Pancreas (tissue), 10 donors: ENCODE data around the gene BRD9. TPM values are rescaled to one million over a fixed set of nuclear protein-coding genes. Genes with fewer than 3 reads are reported as not detected.

Experiments
- ATAC-seq, 4 donors: fragments of 200-7000 bp; cut with Tn5 transposase; one replicate each; pipeline versions ENCODE4 v1.8.0 to v1.9.1; 2020; ENCODE audit warnings: mild to moderate bottlenecking in 4 of 4, moderate library complexity in 4 of 4
- DNase-seq, 6 donors: peaks; one replicate each; pipeline ENCODE4 v3.0.0-alpha.2; 2020
- FAIRE-seq: peaks from 2 replicates; lab custom pipeline; 2012; peaks lifted over from hg19 to GRCh38; lab: Jason Lieb, UNC
- H3K27ac ChIP-seq, 4 donors: fragments of 200-600 bp; sonication (generic); 1 replicate in 3 of 4; 2 replicates in 1 of 4; pipeline versions ENCODE4 v1.5.0 to v1.8.0; 2020
- H3K27me3 ChIP-seq, 4 donors: fragments of 200-600 bp; one replicate each; pipeline ENCODE4 v1.8.0; 2021
- H3K36me3 ChIP-seq, 3 donors: fragments of 200-600 bp; sonication (generic) in 1 of 3; one replicate each; pipeline versions ENCODE4 v1.5.0 to v1.8.0; 2020 to 2021
- H3K4me1 ChIP-seq, 3 donors: fragments of 200-600 bp; one replicate each; pipeline ENCODE4 v1.8.0; 2021
- H3K4me3 ChIP-seq, 4 donors: fragments of 200-600 bp; sonication (generic) in 2 of 4; one replicate each; pipeline versions ENCODE4 v1.5.0 to v1.8.0; 2020 to 2021
- H3K9me3 ChIP-seq, 4 donors: fragments of 200-600 bp; one replicate each; pipeline ENCODE4 v1.8.0; 2021
- WGBS, 2 donors: extraction: QIAGEN DNeasy Blood & Tissue Kit; methylation state at CpG; one replicate each; pipeline ENCODE4 v1.1.7; 2013; 5-methylcytosine and 5-hydroxymethylcytosine counted together
- intact Hi-C, 3 donors: fragments of 100-400 bp; cut with DNase I; formaldehyde crosslinking; loops; one replicate each; pipeline versions ENCODE4 v1.11.1 to v1.14.2; 2022
- polyA plus RNA-seq, 2 donors: library from polyadenylated mRNA; stranded (reverse); fragments of 200-250 nt; gene quantifications; one replicate each; pipeline ENCODE4 v1.2.3, GENCODE V29; 2013
- total RNA-seq, 6 donors: library from RNA; stranded (reverse); fragmentation: NEBNext Ultra II Directional in 4 of 6; extraction: Animal tissue kit (Norgen Biotek cat#: 25700) in 4 of 6; gene quantifications; one replicate each; pipeline versions ENCODE4 v1.2.1 to v1.2.4, GENCODE V29; 2021 to 2023
- TF ChIP-seq, protein P1 (sequence below), 4 donors: fragments of 200-600 bp; sonication (generic) in 3 of 4; IDR thresholded peaks; one replicate each; pipeline versions ENCODE4 v1.5.0 to v1.8.0; 2021; ENCODE audit warnings: antibody characterized with exemption in 4 of 4
- donor health status: healthy with polysubstance abuse.
- donor health status: DM: no; HTN: no; CAD: no; lungs with moderate emphysema.
- donor health status: DM: no; HTN: no; CAD: no.
- donor health status: control.
- donor health status: control.
- donor health status: Bipolar disorder and iron deficiency.
- donor health status: DM: yes; HTN: yes; CAD: no.
- donor health status: DM: no; HTN: no; CAD: no.
- donor health status: DM: no; HTN: no; CAD: no.
- donor health status: DM: yes; HTN: yes; CAD: no.

BRD9 gene
- total and polyA plus RNA-seq, 8 donors: 11.3 to 38.5 (median 17.5) TPM

DNA sequence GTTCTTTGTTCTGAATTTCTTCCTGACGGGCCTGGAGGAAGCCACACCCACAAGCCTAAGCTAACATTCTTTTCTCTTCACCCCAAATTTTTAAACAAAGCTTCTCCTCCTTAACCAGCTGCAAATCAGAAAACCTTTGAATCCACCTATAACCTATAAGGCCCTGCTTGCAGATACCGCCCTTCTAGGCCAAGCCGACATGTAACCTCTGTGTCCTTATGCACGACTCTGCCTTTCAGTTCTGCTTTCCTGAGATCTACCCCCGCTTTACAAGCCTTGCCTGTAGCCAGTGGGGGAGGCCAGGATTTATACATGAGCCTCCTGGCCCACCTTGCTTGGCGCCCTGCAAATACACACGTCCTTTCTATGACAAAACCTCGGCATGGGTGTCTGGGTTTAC lies 19.3 kb downstream of the BRD9 start:
- no peaks in the 10 kb centered on the region for H3K4me1 ChIP-seq
- intact Hi-C loops: no loop called here
- peak in 1 of 6 donors; percentile 21 for DNase-seq
- no peaks in the 10 kb centered on the region for H3K27me3 ChIP-seq
- H3K9me3 ChIP-seq: no peaks in the 10 kb centered on the region
- no peak for FAIRE-seq
- no peak for ATAC-seq
- WGBS, 2 donors: 88 to 94% methylated on average over 8 of the region's 8 CpGs
- peaks cover 3 to 70% (median 20%) of the 10 kb centered on the region in 3 donors for H3K36me3 ChIP-seq
- TF ChIP-seq, protein P1, sequence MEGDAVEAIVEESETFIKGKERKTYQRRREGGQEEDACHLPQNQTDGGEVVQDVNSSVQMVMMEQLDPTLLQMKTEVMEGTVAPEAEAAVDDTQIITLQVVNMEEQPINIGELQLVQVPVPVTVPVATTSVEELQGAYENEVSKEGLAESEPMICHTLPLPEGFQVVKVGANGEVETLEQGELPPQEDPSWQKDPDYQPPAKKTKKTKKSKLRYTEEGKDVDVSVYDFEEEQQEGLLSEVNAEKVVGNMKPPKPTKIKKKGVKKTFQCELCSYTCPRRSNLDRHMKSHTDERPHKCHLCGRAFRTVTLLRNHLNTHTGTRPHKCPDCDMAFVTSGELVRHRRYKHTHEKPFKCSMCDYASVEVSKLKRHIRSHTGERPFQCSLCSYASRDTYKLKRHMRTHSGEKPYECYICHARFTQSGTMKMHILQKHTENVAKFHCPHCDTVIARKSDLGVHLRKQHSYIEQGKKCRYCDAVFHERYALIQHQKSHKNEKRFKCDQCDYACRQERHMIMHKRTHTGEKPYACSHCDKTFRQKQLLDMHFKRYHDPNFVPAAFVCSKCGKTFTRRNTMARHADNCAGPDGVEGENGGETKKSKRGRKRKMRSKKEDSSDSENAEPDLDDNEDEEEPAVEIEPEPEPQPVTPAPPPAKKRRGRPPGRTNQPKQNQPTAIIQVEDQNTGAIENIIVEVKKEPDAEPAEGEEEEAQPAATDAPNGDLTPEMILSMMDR (IDR thresholded peaks at IDR 0.05): no peak
- no peak overlapping the region for H3K27ac ChIP-seq
- H3K4me3 ChIP-seq: no peak overlapping the region

GRCh38 chr5:872301-872700 lies 20.3 kb downstream of the BRD9 start:
- intact Hi-C loops: no loop called here
- Histone ChIP-seq H3K27me3 (no peaks in the 10 kb centered on the region), H3K36me3 (peaks cover 3 to 67% (median 23%) of the 10 kb centered on the region in 3 donors), H3K9me3 (no peaks in the 10 kb centered on the region), H3K4me3 (no peak overlapping the region), H3K4me1 (no peaks in the 10 kb centered on the region), H3K27ac (no peak overlapping the region)
- 87 to 90% methylated on average over 10 of the region's 10 CpGs for WGBS, 2 donors
- peak in 2 of 6 donors; percentile 21 to 27 for DNase-seq
- TF ChIP-seq, protein P1 (IDR thresholded peaks at IDR 0.05): no peak
- ATAC-seq: no peak
- no peak for FAIRE-seq

DNA sequence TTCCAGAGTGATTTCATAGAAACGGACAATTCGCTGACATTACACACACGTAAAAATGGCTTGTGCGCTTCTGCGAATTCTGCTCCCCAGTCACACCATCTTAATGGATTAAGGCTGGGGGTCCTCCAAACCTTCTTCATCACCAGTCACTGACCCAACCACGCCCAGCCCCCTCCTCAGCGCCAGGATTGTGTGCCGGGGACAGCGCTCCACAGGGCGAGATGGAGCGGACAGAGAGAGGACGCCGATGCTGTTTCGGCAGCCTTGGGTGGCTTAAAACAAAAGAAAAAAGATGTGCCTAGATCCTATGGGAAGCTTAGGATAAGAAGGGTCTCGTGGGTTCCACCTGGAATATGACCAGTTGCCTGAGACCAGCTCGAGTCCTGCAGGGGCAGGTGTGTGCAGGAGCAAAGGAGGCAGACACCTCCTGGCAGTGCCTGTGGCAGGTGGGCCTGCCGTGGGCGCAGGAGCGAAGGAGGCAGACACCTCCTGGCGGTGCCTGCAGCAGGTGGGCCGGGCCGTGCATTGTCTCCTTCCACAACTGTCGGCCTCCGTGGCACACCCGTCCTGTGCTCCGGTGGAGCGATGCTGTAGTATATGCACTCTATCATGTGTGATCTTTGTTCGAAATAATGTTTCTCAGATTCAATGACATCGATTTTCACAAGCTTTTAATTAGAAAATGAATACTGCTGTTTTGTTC lies 20.9 kb downstream of the BRD9 start:
- TF ChIP-seq, protein P1 (IDR thresholded peaks at IDR 0.05): no peak

GRCh38 chr5:870956-871355 lies 21.6 kb downstream of the BRD9 start:
- peaks cover 3 to 57% (median 23%) of the 10 kb centered on the region in 3 donors for H3K36me3 ChIP-seq
- WGBS, 2 donors: 94 to 95% methylated on average over 5 of the region's 5 CpGs
- H3K27ac ChIP-seq: no peak overlapping the region
- FAIRE-seq: no peak
- no peaks in the 10 kb centered on the region for H3K4me1 ChIP-seq
- intact Hi-C loops: no loop called here
- no peak overlapping the region for H3K4me3 ChIP-seq
- ATAC-seq: no peak
- H3K27me3 ChIP-seq: no peaks in the 10 kb centered on the region
- TF ChIP-seq, protein P1 (IDR thresholded peaks at IDR 0.05): no peak
- DNase-seq: peak in 2 of 6 donors; percentile 35 to 48
- H3K9me3 ChIP-seq: no peaks in the 10 kb centered on the region

More for the DNA sequence above, 20.9 kb downstream of the BRD9 start:
- Histone ChIP-seq H3K36me3 (peaks cover 3 to 62% (median 23%) of the 10 kb centered on the region in 3 donors), H3K27ac (no peak overlapping the region), H3K4me3 (no peak overlapping the region), H3K27me3 (no peaks in the 10 kb centered on the region), H3K4me1 (no peaks in the 10 kb centered on the region), H3K9me3 (no peaks in the 10 kb centered on the region)
- WGBS, 2 donors: 92 to 96% methylated on average over 27 to 29 of the region's 29 CpGs
- DNase-seq (peak in 2 of 6 donors; percentile 26 to 34), ATAC-seq (no peak), FAIRE-seq (no peak)
- intact Hi-C loops: no loop called here
